Stomach (tissue), 9 donors: Measurements from ENCODE around the gene PIK3R6. TPM values are rescaled to one million over a fixed set of nuclear protein-coding genes. Genes with fewer than 3 reads are reported as not detected.
A peak's percentile ranks its signal among the peaks of the same experiment; 100 is the strongest.

Experiments used
- DNase-seq, 2 donors: peaks; one replicate each; pipeline versions ENCODE4 v3.0.0 to v3.0.0-alpha.2; 2013 to 2019
- H3K27ac ChIP-seq, 5 donors: fragments of 200-600 bp in 4 of 5; sonication (generic) in 4 of 5; one replicate each; pipeline ENCODE4 v1.5.1; 2013 to 2019; ENCODE audit warnings: mild to moderate bottlenecking in 1 of 5, moderate library complexity in 1 of 5
- H3K27me3 ChIP-seq, 3 donors: fragments of 200-600 bp; sonication (generic); one replicate each; pipeline ENCODE4 v1.5.1; 2017 to 2019; ENCODE audit warnings: mixed run types in 1 of 3
- H3K36me3 ChIP-seq, 4 donors: fragments of 200-600 bp; sonication (generic); 1 replicate in 3 of 4; 2 replicates in 1 of 4; pipeline ENCODE4 v1.5.1; 2016 to 2019
- H3K4me1 ChIP-seq, 4 donors: fragments of 200-600 bp; sonication (generic); one replicate each; pipeline ENCODE4 v1.5.1; 2016 to 2019
- H3K4me3 ChIP-seq, 4 donors: fragments of 200-600 bp; sonication (generic) in 3 of 4; one replicate each; pipeline ENCODE4 v1.5.1; 2016 to 2019; ENCODE audit warnings: mild to moderate bottlenecking in 1 of 4
- H3K9me3 ChIP-seq, 4 donors: fragments of 200-600 bp; sonication (generic); one replicate each; pipeline ENCODE4 v1.5.1; 2016 to 2019
- EP300 ChIP-seq: sonication (generic); formaldehyde crosslinking; IDR thresholded peaks from one replicate; pipeline ENCODE4 v1.6.1; 2017; ENCODE audit warnings: antibody characterized with exemption
- POLR2A ChIP-seq, 4 donors: fragments of 450-650 bp; IDR thresholded peaks; one replicate each; pipeline ENCODE4 v1.6.1; 2016; ENCODE audit warnings: antibody characterized with exemption in 4 of 4, control low read depth in 2 of 4, mild to moderate bottlenecking in 1 of 4, moderate library complexity in 1 of 4
- POLR2AphosphoS5 ChIP-seq, 3 donors: sonication (generic); formaldehyde crosslinking; IDR thresholded peaks; one replicate each; pipeline ENCODE4 v1.6.1; 2016; ENCODE audit warnings: antibody characterized with exemption in 3 of 3
- WGBS, 5 donors: extraction: QIAGEN DNeasy Blood & Tissue Kit in 3 of 5; methylation state at CpG; one replicate each; pipeline versions ENCODE4 v1.1.5 to v1.1.7; 2013 to 2018; 5-methylcytosine and 5-hydroxymethylcytosine counted together
- intact Hi-C: fragments of 100-400 bp; cut with DNase I; formaldehyde crosslinking; loops from one replicate; pipeline ENCODE4 v1.15.1; 2023; ENCODE audit warnings: low total_unique reads
- polyA plus RNA-seq, 3 donors: library from polyadenylated mRNA; stranded (reverse); fragments of 200-250 nt; gene quantifications; one replicate each; pipeline ENCODE4 v1.2.3, GENCODE V29; 2013
- total RNA-seq, 5 donors: library from RNA; depleted of rRNA; stranded (reverse); fragments of >200 nt; gene quantifications; one replicate each; pipeline versions ENCODE4 v1.1.0 to v1.2.3, GENCODE V29; 2014 to 2016
- TF ChIP-seq, protein P1 (sequence below), 7 experiments: fragments of 450-650 bp in 4 of 7; fragments of 200-600 bp in 3 of 7; sonication (generic) in 3 of 7; IDR thresholded peaks; one replicate each; pipeline ENCODE4 v1.5.1; 2016 to 2019; ENCODE audit warnings: antibody characterized with exemption in 7 of 7, control low read depth in 2 of 7, mild to moderate bottlenecking in 1 of 7
- donor health status: healthy with polysubstance abuse.
- donor health status: Bipolar disorder and iron deficiency.
- donor health status: healthy.

Gene PIK3R6
- total and polyA plus RNA-seq, 8 donors, result under 0.01 to 4.3 (median 0.37) TPM; not detected in 1

DNA sequence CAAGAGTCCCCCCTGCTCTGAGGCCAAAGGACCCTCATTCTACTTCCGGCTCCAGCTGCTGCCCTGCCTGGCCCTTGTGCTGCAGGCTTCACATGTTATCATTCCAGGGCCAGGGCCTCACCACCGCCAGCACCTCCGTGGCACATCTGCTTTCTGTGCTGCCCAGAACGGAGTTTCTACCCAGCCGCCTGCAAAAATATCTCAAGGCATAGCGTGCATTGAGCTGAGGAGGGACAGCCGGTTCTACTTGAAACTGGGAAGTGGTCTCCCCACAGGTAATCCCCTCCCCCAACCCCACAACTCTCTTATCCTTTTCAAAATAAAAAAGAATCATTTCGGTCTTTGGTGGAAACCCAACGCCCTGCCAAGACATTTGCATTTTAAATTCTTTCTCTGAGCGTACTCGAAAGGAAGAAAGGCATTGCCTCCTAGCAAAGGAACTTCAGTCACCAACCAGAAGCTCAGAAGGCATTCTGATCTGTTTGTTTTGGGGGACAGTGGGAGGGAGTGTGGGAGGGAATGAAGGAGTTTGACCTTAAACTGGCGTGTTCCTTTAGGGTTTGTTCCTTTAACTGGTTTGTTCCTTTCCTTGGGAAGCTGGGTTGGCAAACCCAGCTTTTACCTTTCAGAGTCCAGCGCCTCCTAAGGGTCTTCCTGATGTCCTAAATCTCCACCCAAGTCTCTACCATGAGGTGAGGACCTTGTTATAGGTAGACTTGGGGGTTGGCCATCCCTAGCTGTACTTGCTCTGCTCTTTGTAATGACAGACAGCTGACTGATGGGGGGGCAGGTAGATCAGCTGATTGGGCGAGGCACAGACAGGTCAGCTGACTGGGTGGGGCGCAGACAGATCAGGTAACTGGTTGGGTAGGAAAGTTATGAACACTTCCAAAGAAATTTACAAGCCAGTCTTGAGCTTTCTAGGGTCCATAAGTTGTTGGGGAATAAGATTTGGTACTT, 33.4 kb upstream of the PIK3R6 start:
- WGBS, 5 donors, result 51 to 55% (median 52%) methylated on average over 15 of the region's 15 CpGs
- Histone ChIP-seq H3K27me3 (peaks cover 0 to 35% (median 0%) of the 10 kb centered on the region in 3 donors), H3K9me3 (no peaks in the 10 kb centered on the region), H3K27ac (no peak overlapping the region), H3K4me3 (no peak overlapping the region), H3K4me1 (peaks cover 0 to 4% (median 0%) of the 10 kb centered on the region in 4 donors), H3K36me3 (peaks cover 0 to 11% (median 0%) of the 10 kb centered on the region in 4 donors)
- intact Hi-C loops, result no loop called here
- DNase-seq, result peak in 1 of 2 donors; percentile 17
- TF ChIP-seq POLR2AphosphoS5 (IDR thresholded peaks at IDR 0.05), result no peak
- no peak for TF ChIP-seq POLR2A (IDR thresholded peaks at IDR 0.05)
- no peak for TF ChIP-seq EP300
- TF ChIP-seq, protein P1, sequence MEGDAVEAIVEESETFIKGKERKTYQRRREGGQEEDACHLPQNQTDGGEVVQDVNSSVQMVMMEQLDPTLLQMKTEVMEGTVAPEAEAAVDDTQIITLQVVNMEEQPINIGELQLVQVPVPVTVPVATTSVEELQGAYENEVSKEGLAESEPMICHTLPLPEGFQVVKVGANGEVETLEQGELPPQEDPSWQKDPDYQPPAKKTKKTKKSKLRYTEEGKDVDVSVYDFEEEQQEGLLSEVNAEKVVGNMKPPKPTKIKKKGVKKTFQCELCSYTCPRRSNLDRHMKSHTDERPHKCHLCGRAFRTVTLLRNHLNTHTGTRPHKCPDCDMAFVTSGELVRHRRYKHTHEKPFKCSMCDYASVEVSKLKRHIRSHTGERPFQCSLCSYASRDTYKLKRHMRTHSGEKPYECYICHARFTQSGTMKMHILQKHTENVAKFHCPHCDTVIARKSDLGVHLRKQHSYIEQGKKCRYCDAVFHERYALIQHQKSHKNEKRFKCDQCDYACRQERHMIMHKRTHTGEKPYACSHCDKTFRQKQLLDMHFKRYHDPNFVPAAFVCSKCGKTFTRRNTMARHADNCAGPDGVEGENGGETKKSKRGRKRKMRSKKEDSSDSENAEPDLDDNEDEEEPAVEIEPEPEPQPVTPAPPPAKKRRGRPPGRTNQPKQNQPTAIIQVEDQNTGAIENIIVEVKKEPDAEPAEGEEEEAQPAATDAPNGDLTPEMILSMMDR (IDR thresholded peaks at IDR 0.05), result no peak

DNA sequence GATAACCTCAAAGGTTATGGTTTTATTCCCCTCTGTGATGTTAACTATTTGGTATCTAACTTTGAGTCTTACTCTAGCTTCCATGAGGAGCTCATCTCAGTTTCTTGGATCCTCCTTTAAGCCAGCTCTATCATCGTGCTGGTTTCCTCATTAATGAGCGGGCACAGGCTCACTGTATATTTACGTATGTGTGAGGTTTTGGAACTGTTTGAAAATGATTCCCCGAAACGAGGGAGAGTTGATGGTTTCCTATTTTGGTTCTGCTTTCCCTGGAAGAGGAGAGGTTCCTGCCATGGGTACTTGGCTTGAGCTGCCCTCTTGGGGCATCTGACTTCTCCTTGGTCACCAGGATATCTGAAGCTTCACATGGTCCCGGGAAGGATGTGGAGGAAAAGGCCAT, 32.7 kb upstream of the PIK3R6 start:
- Histone ChIP-seq H3K4me3 (no peak overlapping the region), H3K27ac (no peak overlapping the region), H3K36me3 (peaks cover 0 to 11% (median 0%) of the 10 kb centered on the region in 4 donors), H3K27me3 (peaks cover 0 to 35% (median 0%) of the 10 kb centered on the region in 3 donors), H3K9me3 (no peaks in the 10 kb centered on the region), H3K4me1 (peaks cover 0 to 4% (median 2%) of the 10 kb centered on the region in 4 donors)
- WGBS, 5 donors, result 60 to 68% (median 63%) methylated on average over 6 of the region's 6 CpGs
- peak in 1 of 2 donors; percentile 20 for DNase-seq
- TF ChIP-seq POLR2AphosphoS5 (IDR thresholded peaks at IDR 0.05) (no peak), EP300 (no peak), POLR2A (IDR thresholded peaks at IDR 0.05) (no peak)
- TF ChIP-seq, protein P1 (IDR thresholded peaks at IDR 0.05), result no peak
- intact Hi-C loops, result no loop called here

GRCh38 chr17:8898636-8899035, 31.2 kb upstream of the PIK3R6 start:
- intact Hi-C loops, result no loop called here
- Histone ChIP-seq H3K9me3 (no peaks in the 10 kb centered on the region), H3K27ac (no peak overlapping the region), H3K36me3 (no peaks in the 10 kb centered on the region), H3K4me3 (no peak overlapping the region), H3K27me3 (peaks cover 0 to 23% (median 0%) of the 10 kb centered on the region in 3 donors), H3K4me1 (peaks cover 0 to 11% (median 7%) of the 10 kb centered on the region in 4 donors)
- TF ChIP-seq POLR2A (IDR thresholded peaks at IDR 0.05) (no peak), EP300 (no peak), POLR2AphosphoS5 (IDR thresholded peaks at IDR 0.05) (no peak)
- TF ChIP-seq, protein P1 (IDR thresholded peaks at IDR 0.05), result no peak
- 76 to 85% (median 83%) methylated on average over 6 of the region's 6 CpGs for WGBS, 5 donors
- DNase-seq, result no peak

DNA sequence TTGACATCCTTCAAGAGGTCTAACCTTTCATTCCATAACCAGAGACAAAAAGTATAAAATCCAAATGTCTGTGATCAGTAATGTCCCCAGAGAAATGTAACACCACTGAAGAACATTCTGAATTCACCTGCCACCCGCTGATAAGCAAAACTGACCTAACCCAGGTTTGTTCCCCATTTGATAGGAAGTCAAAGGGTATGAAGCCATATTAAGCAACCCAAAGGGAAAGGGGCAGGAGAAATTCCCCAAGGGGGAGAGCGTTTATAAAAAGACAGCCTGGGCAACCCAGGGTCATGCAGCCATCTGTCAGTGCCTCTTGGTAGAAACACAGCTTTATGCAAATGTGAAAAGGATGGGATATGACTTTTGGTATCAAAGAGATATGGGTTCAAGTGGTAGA, 30.7 kb upstream of the PIK3R6 start:
- intact Hi-C loops, result no loop called here
- no peaks in the 10 kb centered on the region for H3K9me3 ChIP-seq
- H3K4me1 ChIP-seq, result peaks cover 0 to 11% (median 7%) of the 10 kb centered on the region in 4 donors
- TF ChIP-seq POLR2AphosphoS5 (IDR thresholded peaks at IDR 0.05), result no peak
- TF ChIP-seq EP300, result no peak
- TF ChIP-seq, protein P1 (IDR thresholded peaks at IDR 0.05), result no peak
- TF ChIP-seq POLR2A (IDR thresholded peaks at IDR 0.05), result no peak
- no peak overlapping the region for H3K27ac ChIP-seq
- H3K27me3 ChIP-seq, result peaks cover 0 to 23% (median 0%) of the 10 kb centered on the region in 3 donors
- no peak overlapping the region for H3K4me3 ChIP-seq
- DNase-seq, result no peak
- 53 to 79% (median 66%) methylated on average over 2 of the region's 2 CpGs for WGBS, 5 donors
- no peaks in the 10 kb centered on the region for H3K36me3 ChIP-seq
